ENCODE measurements around the gene GLI3. TPM values are rescaled to one million over a fixed set of nuclear protein-coding genes. Genes with fewer than 3 reads are reported as not detected.

The GLI3 gene
- total RNA-seq, 2 donors from 2014 or later: 2.7 to 10.2 TPM

GRCh38 chr7:42104694-42105093, 132.3 kb downstream of the GLI3 start:
- Histone ChIP-seq H3K9me3 (ENCODE audit: control insufficient read depth, low read length) (no peaks in the 10 kb centered on the region), H3K27ac (ENCODE audit: low read depth, low read length) (no peak overlapping the region), H3K4me1 (ENCODE audit: control insufficient read depth, insufficient read depth, low read length) (peaks cover 36% of the 10 kb centered on the region), H3K9ac (ENCODE audit: extremely low read depth, low read length, poor library complexity, severe bottlenecking) (no peak overlapping the region), H3K27me3 (ENCODE audit: control insufficient read depth, insufficient read depth, low read length, poor library complexity, severe bottlenecking) (peaks cover 19% of the 10 kb centered on the region), H3K4me3 (ENCODE audit: low read length) (no peak overlapping the region), H3K36me3 (ENCODE audit: control insufficient read depth, insufficient read depth, low read length) (no peaks in the 10 kb centered on the region)
- H3K9me3 Mint-ChIP-seq: no peaks in the 10 kb centered on the region
- no peak for TF ChIP-seq CTCF (conservative IDR thresholded peaks at IDR 0.05)
- WGBS, 2 experiments (ENCODE audit: insufficient coverage in 1 of 2, insufficient read length in 1 of 2): 90 to 93% methylated on average over 2 of the region's 2 CpGs
- peaks cover 91% of the 10 kb centered on the region for H3K27me3 Mint-ChIP-seq (ENCODE audit: insufficient read depth)
- H3K4me1 Mint-ChIP-seq: peaks cover 47% of the 10 kb centered on the region
- no peak overlapping the region for H3K4me3 Mint-ChIP-seq
- no peak overlapping the region for H3K27ac Mint-ChIP-seq
- DNase-seq: no peak
- H3K36me3 Mint-ChIP-seq (ENCODE audit: low read depth): no peaks in the 10 kb centered on the region

GRCh38 chr7:42104231-42104630, 132.8 kb downstream of the GLI3 start:
- TF ChIP-seq CTCF (conservative IDR thresholded peaks at IDR 0.05): no peak
- Mint-ChIP-seq H3K9me3 (no peaks in the 10 kb centered on the region), H3K36me3 (ENCODE audit: low read depth) (no peaks in the 10 kb centered on the region), H3K27ac (no peak overlapping the region), H3K4me1 (peaks cover 43% of the 10 kb centered on the region), H3K4me3 (no peak overlapping the region), H3K27me3 (ENCODE audit: insufficient read depth) (peaks cover 90% of the 10 kb centered on the region)
- no peak for DNase-seq
- Histone ChIP-seq H3K9me3 (ENCODE audit: control insufficient read depth, low read length) (no peaks in the 10 kb centered on the region), H3K4me3 (ENCODE audit: low read length) (no peak overlapping the region), H3K27ac (ENCODE audit: low read depth, low read length) (no peak overlapping the region), H3K27me3 (ENCODE audit: control insufficient read depth, insufficient read depth, low read length, poor library complexity, severe bottlenecking) (peaks cover 19% of the 10 kb centered on the region), H3K9ac (ENCODE audit: extremely low read depth, low read length, poor library complexity, severe bottlenecking) (no peak overlapping the region), H3K4me1 (ENCODE audit: control insufficient read depth, insufficient read depth, low read length) (peaks cover 31% of the 10 kb centered on the region), H3K36me3 (ENCODE audit: control insufficient read depth, insufficient read depth, low read length) (no peaks in the 10 kb centered on the region)
- WGBS, 2 experiments (ENCODE audit: insufficient coverage in 1 of 2, insufficient read length in 1 of 2): 93 to 95% methylated on average over 4 to 5 of the region's 5 CpGs

GRCh38 chr7:42103456-42103855, 133.6 kb downstream of the GLI3 start:
- TF ChIP-seq CTCF (conservative IDR thresholded peaks at IDR 0.05): no peak
- no peak overlapping the region for H3K4me3 ChIP-seq (ENCODE audit: low read length)
- H3K9me3 ChIP-seq (ENCODE audit: control insufficient read depth, low read length): no peaks in the 10 kb centered on the region
- H3K4me1 Mint-ChIP-seq: peaks cover 37% of the 10 kb centered on the region
- no peak overlapping the region for H3K27ac Mint-ChIP-seq
- peaks cover 90% of the 10 kb centered on the region for H3K27me3 Mint-ChIP-seq (ENCODE audit: insufficient read depth)
- no peak overlapping the region for H3K4me3 Mint-ChIP-seq
- peaks cover 26% of the 10 kb centered on the region for H3K27me3 ChIP-seq (ENCODE audit: control insufficient read depth, insufficient read depth, low read length, poor library complexity, severe bottlenecking)
- H3K4me1 ChIP-seq (ENCODE audit: control insufficient read depth, insufficient read depth, low read length): peaks cover 29% of the 10 kb centered on the region
- H3K27ac ChIP-seq (ENCODE audit: low read depth, low read length): no peak overlapping the region
- no peak overlapping the region for H3K9ac ChIP-seq (ENCODE audit: extremely low read depth, low read length, poor library complexity, severe bottlenecking)
- H3K36me3 Mint-ChIP-seq (ENCODE audit: low read depth): no peaks in the 10 kb centered on the region
- H3K9me3 Mint-ChIP-seq: no peaks in the 10 kb centered on the region
- H3K36me3 ChIP-seq (ENCODE audit: control insufficient read depth, insufficient read depth, low read length): no peaks in the 10 kb centered on the region
- DNase-seq: no peak
- 67% methylated on average over 2 of the region's 2 CpGs; no CpG with 5 or more reads in 1 of the 2 experiments for WGBS, 2 experiments (ENCODE audit: insufficient coverage in 1 of 2, insufficient read length in 1 of 2)

Measured in endodermal cell (in vitro differentiated cells).